ENCODE measurements around the gene RAP1GDS1.

DNA sequence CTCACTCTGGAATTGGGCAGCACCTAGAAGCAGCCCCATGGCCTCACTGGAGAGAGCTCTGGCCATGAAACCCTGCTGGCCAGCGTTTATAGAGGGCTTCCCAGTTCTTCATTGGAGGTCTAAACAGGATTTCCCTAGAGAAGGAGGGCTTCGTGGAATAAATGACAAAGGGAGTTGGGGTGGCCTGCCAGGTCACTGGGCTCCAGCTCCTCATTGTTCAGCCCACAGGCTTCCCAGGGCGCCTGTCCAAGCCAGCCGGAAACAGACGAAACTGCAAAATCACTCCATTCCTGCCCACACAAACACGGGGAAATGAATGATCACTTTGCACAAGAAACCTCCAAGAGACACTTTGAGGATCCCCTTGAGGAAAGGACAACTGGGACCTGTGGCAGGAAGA, 207.5 kb downstream of the RAP1GDS1 start:
- TF ChIP-seq, protein P1, sequence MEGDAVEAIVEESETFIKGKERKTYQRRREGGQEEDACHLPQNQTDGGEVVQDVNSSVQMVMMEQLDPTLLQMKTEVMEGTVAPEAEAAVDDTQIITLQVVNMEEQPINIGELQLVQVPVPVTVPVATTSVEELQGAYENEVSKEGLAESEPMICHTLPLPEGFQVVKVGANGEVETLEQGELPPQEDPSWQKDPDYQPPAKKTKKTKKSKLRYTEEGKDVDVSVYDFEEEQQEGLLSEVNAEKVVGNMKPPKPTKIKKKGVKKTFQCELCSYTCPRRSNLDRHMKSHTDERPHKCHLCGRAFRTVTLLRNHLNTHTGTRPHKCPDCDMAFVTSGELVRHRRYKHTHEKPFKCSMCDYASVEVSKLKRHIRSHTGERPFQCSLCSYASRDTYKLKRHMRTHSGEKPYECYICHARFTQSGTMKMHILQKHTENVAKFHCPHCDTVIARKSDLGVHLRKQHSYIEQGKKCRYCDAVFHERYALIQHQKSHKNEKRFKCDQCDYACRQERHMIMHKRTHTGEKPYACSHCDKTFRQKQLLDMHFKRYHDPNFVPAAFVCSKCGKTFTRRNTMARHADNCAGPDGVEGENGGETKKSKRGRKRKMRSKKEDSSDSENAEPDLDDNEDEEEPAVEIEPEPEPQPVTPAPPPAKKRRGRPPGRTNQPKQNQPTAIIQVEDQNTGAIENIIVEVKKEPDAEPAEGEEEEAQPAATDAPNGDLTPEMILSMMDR (IDR thresholded peaks at IDR 0.05), result no peak
- no peak for TF ChIP-seq POLR2AphosphoS5 (IDR thresholded peaks at IDR 0.05)

Measured in esophagus muscularis mucosa (tissue), 3 donors.